Hematopoietic multipotent progenitor cell treated with erythropoietin and hydrocortisone succinate and interleukin-3 and kit ligand, for 6 days (in vitro differentiated cells): Measurements from ENCODE around the gene ADGB.
"Not testable (repeated sequence)": the region's sequence is repeated elsewhere in the genome, so short reads cannot be mapped to it uniquely, and the experiment has no call there.

Experiments
- DNase-seq: peaks from one replicate; pipeline ENCODE4 v3.0.0-alpha.2; 2015

ADGB gene

DNA sequence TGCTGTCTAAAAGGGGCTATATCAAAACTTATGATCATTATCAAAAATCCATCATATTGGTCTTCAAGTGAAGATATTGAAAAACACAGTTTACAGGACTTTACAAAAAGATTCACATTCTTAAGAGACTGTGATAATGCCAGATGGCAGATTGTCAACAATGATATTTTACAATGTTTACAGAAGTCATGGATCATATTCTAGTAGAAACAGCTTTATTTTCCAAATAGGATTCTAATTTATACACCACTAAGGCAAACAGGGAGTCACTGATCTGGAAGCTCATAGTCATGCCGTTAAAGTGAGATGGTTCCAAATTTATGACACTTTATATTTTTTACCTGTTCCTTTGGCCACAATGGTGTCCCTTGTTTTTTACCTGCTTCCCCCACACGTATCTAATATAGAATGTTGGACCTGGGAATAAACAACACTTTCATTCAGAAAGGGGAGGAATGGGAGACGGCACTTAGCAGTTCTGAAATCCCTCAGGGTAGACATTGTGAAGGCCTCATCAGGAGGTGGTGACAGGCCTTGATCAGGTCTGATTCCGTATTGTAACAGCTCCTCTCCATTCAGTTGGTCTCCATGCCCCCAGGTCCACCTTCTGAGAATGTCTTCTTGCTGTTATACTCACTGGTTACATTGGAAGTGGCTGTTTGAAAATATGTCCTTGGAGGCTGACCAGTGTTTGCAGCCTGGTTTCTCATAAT is 228.6 kb downstream of the ADGB start:
- no peak for DNase-seq

DNA sequence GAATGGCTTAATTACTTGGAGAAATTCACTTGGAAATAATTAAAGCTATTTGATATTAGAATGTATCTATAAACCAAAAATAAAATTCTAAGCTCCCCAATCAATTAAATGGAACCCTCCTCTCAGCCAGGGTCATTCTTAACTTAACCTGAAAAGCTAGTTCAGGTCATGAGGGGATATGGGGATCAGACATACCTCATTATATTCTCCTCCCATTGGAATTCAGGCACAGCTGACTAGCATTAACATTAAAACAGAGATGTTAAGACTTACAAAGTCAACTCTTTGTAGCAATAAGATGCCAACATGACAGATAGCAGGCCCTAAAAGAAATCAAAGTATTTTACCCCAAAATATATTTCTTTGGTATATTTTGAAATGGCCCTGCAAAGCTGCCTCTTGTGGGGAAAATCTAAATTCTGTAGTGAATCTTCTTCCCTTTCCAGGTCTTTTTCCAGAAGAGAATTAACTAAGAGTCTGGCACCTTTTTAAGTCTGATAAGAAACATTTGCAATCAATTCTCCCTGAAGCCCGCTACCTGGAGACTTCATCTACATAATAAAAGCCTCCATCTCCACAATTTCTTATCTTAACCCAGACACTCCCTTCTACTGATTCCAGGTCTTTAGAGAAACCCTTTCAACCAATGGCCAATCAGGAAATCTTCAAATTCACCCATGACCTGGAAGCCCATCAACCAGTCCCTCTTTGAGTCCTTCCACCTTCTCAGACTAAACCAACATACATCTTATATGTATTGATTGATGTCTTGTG is 231.2 kb downstream of the ADGB start:
- no peak for DNase-seq

DNA sequence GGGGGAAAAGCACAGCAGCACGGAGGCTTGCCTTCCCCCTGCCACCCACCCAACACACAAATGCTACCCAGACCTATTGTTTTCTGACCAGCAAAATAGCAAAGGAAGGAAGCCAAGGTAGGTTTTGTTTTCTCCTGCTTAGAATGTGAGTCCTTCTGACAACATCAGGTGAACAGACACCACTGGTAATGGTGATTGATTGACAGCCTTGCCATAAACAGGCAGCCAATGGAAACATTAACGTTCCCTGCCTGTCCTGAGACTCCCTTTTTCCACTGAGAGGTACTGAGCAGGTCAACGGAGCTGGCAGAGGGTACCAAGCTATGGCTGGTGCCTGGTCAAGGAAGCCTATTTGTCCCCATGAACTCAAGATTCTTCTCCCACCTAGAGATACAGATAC is 234.4 kb downstream of the ADGB start:
- DNase-seq, result no peak

DNA sequence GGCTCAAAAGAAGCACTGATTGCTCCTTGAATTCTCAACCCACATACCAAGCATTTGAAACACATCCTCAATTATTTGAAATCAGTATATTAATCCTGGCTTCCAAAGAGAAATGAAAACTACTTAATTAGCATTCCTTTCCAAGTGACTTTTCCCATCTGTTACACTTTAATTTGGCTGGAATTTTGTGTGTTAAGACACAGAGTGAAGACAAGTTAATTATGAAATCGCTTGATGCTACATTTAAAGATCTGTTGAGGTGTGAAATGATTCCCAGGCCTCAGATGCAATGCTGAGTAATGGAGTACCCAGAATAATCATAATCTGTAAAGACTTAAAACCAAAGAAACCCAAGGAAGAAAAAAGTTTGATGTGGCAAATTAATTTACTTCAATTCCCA is 241.4 kb downstream of the ADGB start:
- no peak for DNase-seq

DNA sequence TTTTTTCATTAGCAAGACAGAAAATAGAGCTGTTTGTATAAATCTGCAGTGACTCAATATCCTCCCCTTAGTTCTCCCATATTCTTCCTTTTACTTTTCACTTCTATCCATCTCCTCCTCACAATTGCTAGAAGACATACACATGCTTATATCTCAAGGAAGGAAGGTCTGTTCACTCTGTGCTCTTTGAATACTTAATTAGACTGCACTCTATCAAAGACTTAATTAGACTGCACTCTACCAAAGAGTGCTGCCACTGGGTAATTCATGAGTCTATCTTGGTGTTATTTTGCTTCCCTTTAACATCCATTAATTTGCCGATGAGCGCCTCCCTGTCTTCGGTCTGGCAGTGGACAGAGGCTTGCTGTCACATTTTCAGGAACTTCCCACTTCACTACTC is 241.9 kb downstream of the ADGB start:
- no peak for DNase-seq

DNA sequence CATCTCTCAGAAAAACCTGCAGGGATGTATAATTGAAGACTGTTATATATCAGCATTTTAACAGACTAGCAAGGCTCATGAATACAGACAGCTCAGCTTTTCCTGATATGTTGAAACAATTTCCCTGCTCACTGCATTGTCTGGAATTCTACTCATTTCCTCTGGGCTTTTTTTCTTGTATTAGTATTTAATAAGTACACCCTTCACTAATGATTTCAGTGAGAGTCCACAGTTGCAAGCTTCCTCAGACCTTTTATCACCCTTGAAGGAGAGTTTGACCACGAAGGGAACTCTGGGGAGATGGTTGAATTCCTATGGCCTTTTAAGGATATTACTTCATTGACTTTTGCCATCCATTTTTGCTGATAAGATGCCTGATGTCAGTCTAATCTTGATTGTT is 248.7 kb downstream of the ADGB start:
- no peak for DNase-seq

DNA sequence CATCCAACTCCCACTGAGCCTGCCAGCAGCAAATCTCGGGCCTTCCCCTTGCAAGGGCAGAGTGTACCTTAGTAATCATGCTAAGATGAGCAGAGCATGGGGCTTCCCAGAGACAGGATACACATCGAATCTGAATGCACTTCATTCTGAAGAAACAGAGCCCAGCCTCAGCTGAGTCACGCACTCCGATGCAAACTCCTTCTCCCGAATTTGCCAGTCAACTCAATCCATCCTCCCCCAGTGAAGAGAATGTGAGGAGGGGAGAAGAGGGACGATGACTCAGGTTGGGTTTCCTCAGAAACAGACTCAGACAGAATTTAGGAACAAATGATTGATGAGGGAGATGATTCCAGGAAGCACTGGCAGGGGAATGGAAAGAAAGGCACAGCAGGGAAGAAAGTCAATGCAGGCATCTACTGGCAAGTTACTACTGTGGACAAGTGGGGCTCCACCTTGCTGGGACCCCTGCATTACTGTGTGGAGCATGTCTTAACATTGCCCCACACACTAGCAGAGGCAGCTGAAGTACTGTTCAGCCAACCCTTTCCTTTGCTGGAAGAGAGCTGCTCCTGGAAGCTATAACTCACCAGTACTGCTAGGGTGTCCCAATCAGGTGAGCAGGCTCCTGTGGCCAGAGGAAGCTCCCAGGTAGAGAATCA is 251.6 kb downstream of the ADGB start:
- no peak for DNase-seq

DNA sequence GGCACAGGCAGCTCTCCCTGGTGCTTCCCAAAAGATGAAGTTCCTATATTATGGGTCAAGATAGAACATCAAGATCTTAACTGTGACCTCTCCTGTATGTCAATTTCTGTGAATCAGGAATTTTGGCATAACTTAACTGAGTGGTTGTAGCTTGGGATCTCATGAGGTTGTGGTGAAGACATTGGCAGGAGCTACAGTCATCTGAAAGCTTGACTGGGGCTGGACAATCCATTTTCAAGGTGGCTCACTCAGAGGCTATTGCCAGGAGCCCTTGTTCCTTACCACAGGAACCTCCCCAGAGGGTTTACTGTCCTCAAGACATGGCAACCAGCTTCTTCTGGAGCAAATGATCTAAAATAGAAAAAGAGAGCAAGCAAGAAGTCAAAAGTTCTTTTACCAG is 252.2 kb downstream of the ADGB start:
- no peak for DNase-seq

DNA sequence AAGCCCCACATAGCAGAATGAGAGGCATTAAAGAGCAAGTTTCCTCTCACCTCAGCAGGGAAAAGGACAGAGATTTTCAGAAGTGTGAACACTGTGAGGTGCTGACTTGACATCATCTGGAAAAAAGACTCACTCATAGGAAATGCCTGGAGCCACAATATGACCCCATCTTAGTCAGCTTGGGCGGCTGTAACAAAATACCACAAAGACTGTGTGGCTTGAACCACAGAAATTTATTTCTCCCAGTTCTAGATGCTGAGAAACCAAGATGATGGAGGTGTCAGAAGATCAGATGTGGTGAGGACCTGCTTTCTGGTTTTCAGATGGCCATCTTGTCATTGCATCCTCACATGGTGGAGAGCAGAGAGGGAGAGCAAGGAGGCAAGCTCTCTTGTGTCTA is 253.1 kb downstream of the ADGB start:
- peak; percentile 32 for DNase-seq

DNA sequence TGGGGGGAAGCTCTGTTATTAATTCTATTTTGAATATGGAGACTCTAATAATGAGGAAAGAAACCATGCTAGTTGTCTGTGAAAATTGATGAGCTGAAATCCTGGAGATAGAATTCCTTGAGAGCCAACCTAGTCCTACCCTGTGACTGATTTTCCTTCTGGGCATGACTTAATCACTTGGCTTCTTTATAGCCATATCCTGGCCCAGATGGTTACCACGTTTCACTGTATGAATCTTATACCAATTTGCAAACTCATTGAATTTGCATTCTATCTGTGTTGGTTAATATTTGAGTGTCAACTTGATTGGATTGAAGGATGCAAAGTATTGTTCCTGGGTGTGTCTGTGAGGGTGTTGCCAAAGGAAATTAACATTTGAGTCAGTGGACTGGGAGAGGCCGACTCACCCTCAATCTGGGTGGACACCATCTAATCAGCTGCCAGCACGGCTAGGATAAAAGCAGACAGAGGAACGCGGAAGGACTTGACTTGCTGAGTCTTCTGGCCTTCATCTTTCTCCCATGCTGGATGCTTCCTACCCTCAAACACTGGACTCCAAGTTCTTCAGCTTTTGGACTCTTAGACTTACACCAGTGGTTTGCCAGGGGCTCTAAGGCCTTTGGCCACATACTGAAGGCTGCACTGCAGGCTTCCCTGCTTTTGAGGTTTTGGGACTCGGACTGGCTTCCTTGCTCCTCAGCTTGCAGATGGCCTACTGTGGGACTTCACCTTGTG is 255.9 kb downstream of the ADGB start:
- DNase-seq, result not testable (repeated sequence)

DNA sequence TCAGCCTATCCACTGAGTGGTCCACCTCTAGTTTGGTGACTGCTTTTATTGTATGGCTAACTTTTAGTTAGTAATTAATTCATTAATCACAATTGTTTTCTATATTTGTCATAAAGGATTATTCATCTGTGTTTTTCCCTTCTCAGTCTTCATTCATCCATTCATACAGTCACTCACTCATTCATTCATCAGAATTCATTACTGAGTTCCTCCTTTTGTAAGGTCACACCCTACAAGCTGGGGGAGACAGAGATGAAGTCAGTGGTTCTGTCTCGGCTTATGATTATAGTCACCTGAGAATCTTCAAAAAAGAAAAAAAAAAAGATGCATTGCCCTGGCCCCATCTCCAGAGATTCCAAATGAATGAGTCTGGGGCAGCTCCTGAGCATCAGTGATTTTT is 257.1 kb downstream of the ADGB start:
- DNase-seq, result no peak

DNA sequence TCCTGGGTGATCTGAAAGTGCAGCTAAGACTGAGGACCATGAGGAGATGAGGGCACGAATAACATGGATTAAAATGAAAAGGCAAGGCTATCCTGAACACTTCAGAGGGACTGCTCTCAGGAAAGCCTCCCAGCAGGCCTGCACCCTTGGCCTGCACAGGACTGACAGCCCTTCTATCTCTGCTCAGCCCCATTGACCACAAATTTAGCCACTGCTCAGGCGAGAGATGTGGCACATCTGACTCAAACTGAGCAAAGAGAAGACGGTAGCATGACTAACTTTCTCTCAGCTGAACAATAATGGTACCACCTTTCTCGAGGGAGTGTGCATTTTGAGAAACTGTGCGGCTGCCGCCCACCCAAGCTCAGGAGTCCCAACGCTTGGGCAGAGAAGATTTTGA is 257.5 kb downstream of the ADGB start:
- no peak for DNase-seq

DNA sequence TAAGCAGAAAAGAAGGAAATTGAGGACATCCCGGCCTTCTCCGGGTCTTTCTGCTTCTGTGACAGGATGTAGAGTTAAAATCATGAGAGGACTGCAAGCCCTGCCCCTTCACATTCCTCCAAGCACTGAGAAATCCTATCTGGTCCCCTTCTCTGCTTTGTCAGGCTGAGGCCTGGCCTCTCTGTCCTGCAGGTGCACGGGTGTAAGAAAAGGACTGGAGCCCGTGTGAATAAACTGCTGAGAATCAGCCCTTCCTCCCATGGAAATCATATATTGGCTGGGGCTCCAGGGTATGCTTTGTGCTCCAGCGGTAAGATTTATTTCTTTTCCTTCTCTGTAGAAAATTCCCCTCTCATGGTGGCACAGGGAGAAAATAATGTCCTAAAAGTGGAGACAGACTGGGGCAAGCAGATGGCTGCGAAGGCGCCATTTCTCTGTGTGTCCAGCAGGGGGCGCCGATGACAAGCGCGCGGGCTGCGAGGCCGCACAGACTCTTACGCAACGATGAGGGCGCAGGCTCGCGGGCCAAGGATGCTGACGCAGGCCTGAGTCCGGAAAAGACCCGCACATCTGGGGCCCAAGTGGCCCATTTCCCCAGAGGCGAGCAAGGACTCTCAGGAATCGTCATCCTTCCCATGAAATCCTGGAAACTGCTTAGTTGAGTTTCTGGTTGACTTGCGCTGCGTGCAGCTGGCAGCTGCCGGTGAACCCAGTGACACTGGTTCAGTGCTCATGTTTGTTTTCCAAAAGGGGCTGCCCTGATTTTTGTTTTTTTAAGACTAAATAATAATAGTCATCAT is 258.6 kb downstream of the ADGB start:
- peak; percentile 90 for DNase-seq

DNA sequence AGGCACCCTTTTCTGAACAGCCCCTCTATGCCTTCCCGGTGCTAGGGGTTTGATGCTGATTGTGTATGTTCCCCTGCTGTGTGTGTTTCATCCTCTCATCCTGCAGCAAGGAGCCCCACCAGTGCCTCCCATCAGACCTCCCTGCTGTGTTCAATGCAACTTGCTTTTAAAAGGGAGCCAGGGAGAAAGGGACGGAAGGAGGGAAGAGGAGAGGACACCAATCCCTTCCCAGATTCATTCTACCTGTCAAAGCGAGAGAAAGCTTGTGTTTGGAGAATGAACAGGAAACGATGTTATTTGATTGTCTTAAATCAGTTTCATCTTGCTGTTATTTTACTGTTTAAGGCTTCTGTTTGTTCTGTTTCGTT is 259.2 kb downstream of the ADGB start:
- no peak for DNase-seq

DNA sequence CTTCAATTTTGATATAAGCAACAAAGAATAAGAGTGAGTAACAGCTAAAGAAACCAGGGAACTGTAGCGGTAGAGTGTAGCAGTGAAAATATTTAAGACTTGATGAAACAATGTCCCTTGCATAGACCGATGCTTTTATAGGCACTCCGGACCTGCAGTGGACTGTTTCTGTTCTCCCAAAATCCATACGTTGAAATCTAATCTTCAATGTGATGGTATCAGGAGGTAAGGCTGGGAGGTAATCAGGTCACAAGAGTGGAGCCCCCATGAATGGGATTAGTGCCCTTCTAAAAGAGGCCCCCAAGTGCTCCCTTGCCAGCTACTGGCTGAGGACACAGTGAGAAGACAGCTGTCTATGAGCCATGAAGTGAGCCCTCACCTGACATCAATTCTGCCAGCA is 260.4 kb downstream of the ADGB start:
- DNase-seq, result no peak

DNA sequence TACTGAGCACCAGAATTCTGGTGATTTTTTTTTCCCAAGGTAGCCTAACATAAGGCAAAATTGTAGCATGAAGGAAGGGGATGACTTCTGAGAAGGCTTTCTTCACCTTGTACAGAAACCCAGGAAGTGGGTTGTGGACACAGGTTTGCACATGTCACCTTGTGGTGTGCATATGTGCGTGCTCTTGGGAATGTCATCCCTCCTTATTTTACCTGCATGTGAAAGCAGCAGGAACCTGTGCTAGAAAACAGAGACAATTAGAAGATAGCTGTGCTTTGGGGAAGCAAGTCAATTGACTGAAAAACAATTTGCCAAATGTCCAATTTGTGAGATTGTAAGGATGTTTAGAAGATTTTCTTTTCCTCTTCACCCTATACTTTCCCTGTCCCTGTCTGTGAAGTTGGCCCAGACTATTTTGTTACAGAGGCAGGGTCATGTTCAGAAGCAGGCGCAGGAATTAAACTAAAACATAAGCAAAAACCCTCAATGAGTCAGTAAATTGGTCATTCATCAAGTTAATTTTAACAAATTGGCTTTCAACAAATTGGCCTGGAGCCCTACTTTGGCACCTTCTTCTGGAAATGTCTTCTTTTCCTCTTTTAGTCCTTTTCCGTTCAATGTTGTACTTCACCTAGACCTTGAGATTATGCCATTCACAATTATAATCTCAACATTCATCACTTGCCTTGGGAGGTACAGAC is 261.2 kb downstream of the ADGB start:
- no peak for DNase-seq

DNA sequence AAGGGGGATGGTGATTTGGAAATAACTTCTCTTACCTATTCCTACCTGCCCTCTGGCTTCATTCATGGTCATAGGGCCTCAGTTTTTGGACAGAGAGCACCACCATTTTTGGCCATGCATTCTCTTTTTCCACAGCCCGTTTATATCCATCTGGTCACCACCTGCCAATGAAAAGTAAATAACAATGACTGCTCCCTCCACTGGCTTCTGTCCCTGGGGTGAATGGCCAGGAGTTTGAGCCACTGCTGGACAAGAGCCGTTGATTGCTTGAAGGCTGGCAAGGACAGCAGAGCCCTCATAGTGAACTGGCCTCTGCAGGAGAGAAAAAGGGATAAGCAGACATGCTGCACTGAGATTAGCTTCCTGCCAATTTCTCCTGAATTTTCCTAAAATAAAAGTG is 261.8 kb downstream of the ADGB start:
- DNase-seq, result no peak

DNA sequence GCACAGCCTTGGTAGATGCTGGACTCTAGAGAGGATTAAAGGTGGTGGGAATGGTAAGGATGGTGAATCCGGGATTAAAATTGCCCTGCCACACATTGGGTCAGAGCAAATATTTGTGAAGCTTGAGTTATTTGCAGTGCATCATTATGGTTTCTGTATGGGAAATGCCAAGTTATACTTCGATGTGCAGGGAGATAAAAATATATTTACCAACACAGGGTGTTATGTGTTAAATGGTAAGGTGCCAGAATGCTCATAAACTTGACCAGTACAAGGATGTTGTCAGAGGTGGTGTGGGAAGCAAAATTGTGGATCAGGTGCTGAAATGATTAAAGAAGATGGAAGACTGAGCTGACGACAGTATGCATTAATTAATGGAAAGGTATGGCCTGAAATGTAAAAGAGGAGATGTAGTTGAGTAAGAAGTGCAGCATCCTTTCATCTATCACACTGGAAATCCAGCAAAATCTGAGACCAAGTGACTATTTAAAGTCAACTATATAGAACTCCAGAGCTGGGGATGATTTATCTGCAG is 262.3 kb downstream of the ADGB start:
- DNase-seq, result no peak

DNA sequence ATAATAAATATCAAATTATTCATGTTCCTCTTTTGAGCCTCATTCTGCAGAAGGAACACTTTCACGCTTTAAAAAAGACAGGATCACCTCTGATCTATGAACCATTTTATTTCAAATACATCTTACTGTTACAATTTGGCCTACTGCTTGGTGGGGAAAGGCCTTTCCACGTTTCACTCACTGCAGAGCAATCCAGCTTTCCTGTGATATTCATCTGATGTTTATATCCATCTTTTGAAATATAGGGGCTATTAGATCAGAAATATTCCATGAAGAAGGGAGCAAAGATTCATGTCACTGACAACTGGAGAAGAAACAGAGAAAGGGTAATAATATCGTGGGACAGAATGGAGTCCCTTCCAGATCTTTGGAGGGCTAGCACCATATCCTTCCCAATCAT is 262.9 kb downstream of the ADGB start:
- no peak for DNase-seq

DNA sequence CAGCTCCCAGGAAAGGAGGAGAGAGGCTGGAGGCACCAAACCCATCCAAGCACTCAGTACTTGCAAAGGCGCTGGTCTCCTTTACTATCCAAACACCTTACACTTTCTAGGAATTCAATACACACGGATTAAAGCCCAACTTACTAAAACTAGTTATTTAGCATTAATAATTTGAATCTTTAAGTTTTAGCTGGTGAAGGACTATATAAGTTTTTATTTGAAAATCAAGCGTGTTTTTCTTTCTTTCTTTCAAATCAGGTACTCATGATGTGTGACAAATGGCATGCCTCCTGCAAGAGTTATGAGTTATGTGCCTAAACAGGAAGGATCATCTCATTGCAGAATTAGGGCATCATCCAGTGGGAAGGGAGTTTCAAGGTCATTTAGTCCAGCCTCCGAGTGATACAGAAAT is 263.7 kb downstream of the ADGB start:
- DNase-seq, result no peak

DNA sequence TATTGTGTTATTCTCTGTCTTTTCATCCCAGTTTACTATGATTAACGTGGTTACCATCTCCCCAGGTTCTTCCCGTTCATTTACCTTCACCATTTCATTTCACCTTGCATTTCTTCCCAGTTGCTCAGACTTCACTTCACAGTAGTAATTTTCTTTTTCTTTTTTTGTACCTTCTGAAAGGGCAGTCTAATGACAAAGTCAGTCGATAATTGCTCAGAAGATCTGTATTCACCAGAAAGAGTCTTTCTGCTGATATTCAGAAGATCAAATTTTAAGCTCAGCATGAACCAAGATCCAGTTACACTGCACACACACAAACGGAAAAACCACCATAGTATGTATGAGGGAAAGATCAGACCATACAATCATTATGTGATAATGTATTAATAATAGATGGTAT is 265.5 kb downstream of the ADGB start:
- DNase-seq, result no peak

DNA sequence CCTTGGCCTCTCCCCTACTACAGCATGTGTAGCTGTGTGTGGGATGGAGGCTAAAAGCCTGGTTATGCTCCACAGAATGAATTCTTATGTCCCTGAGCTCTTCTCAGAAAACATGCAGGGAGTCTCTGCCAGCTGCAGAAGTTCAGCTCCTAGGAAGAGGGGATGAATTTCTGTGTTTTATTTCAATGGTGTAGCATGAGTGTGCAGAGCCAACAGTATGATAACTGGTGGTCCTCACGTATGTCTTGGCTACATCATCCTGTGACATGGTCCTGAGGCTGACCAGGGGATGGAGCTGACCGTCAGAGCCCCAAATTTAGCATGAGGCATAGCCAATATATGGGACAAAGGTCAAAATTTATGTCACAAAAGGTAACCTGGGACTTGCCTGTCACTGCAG is 266.1 kb downstream of the ADGB start:
- DNase-seq, result no peak
